ENCODE measurements around the gene BCL6. TPM values are rescaled to one million over a fixed set of nuclear protein-coding genes. Genes with fewer than 3 reads are reported as not detected.

The BCL6 gene
- total and polyA plus RNA-seq, 4 donors, result 7.8 to 71.8 (median 13.3) TPM

- TF ChIP-seq REST (IDR thresholded peaks at IDR 0.05) (no peak), ATF3 (IDR thresholded peaks at IDR 0.05) (no peak), JUND (IDR thresholded peaks at IDR 0.05) (no peak), EGR1 (IDR thresholded peaks at IDR 0.05; ENCODE audit: low read depth in 2 of 2) (no peak), GABPA (IDR thresholded peaks at IDR 0.05 in 1 of 2, conservative IDR thresholded peaks at IDR 0.05 in 1 of 2) (no peak), TAF1 (conservative IDR thresholded peaks at IDR 0.05) (no peak), SP1 (IDR thresholded peaks at IDR 0.05) (peak; percentile 59), RAD21 (IDR thresholded peaks at IDR 0.05) (peak in 1 of 2 donors; percentile 31), HNF4G (IDR thresholded peaks at IDR 0.05) (peak; percentile 12), FOXA2 (IDR thresholded peaks at IDR 0.05) (no peak)
Measured at GRCh38 chr3:187750513-187751123, 5.3 kb upstream of the BCL6 start (continued).

GRCh38 chr3:187750006-187750512 lies 4.8 kb upstream of the BCL6 start:
- no peak for DNase-seq (ENCODE audit: low spot score)
- Histone ChIP-seq H3K27ac (ENCODE audit: low read depth in 1 of 2, low read length in 2 of 2) (peak overlapping the region; percentile 66 to 78), H3K9me3 (ENCODE audit: control insufficient read depth in 4 of 4, low read length in 3 of 4) (no peaks in the 10 kb centered on the region), H3K4me1 (ENCODE audit: control insufficient read depth in 4 of 4, insufficient read depth in 4 of 4, low read length in 3 of 4) (peaks cover 3 to 38% (median 32%) of the 10 kb centered on the region in 4 donors), H3K27me3 (ENCODE audit: control insufficient read depth in 4 of 4, insufficient read depth in 4 of 4, low read length in 3 of 4) (no peaks in the 10 kb centered on the region), H3K4me3 (ENCODE audit: low read depth in 1 of 3, low read length in 3 of 3) (peak overlapping the region; percentile 35 to 65 (median 45)), H3K36me3 (ENCODE audit: control insufficient read depth in 4 of 4, insufficient read depth in 3 of 4, low read depth in 1 of 4, low read length in 3 of 4) (no peaks in the 10 kb centered on the region), H3K9ac (ENCODE audit: low read depth in 1 of 2, low read length in 2 of 2) (peak overlapping the region; percentile 45 to 60)
- WGBS, result 24% methylated on average over 14 of the region's 14 CpGs
- TF ChIP-seq MAX (IDR thresholded peaks at IDR 0.05) (no peak), HNF4A (conservative IDR thresholded peaks at IDR 0.05) (peak; percentile 6 to 23), TAF1 (conservative IDR thresholded peaks at IDR 0.05) (peak; percentile 68), RXRA (IDR thresholded peaks at IDR 0.05) (peak in 1 of 2 donors; percentile 4), REST (IDR thresholded peaks at IDR 0.05) (no peak), FOXA2 (IDR thresholded peaks at IDR 0.05) (no peak), ATF3 (IDR thresholded peaks at IDR 0.05) (peak; percentile 27), RAD21 (IDR thresholded peaks at IDR 0.05) (peak in 1 of 2 donors; percentile 49), GABPA (IDR thresholded peaks at IDR 0.05 in 1 of 2, conservative IDR thresholded peaks at IDR 0.05 in 1 of 2) (no peak), YY1 (IDR thresholded peaks at IDR 0.05) (peak; percentile 51), NR2F2 (IDR thresholded peaks at IDR 0.05) (no peak), HNF4G (IDR thresholded peaks at IDR 0.05) (no peak), CTCF (IDR thresholded peaks at IDR 0.05; ENCODE audit: low read depth, low read length, missing input control) (no peak), EGR1 (IDR thresholded peaks at IDR 0.05; ENCODE audit: low read depth in 2 of 2) (peak in 1 of 2 donors; percentile 32), FOXA1 (IDR thresholded peaks at IDR 0.05) (no peak), ZBTB33 (IDR thresholded peaks at IDR 0.05) (no peak), SP1 (IDR thresholded peaks at IDR 0.05) (peak; percentile 80), JUND (IDR thresholded peaks at IDR 0.05) (no peak)

All from liver (tissue), 9 donors.